HL-60 (cell line): ENCODE results near the gene DNAJC22.

Source experiments
- GABPA ChIP-seq: IDR thresholded peaks from 2 replicates; pipeline ENCODE4 v1.6.1; 2012; ENCODE audit warnings: low read depth
- POLR2AphosphoS5 ChIP-seq: IDR thresholded peaks from 2 replicates; pipeline ENCODE4 v1.6.1; 2012; ENCODE audit warnings: low read depth
- TF ChIP-seq, protein P1 (sequence below): IDR thresholded peaks from one replicate; pipeline ENCODE4 v1.5.1; 2011; ENCODE audit warnings: low read length, control low read depth, inconsistent platforms; ENCODE audit not compliant: insufficient read depth
- TF ChIP-seq, protein P2 (sequence below): IDR thresholded peaks from 2 replicates; pipeline ENCODE4 v1.6.1; 2012; ENCODE audit warnings: low read depth; ENCODE audit not compliant: insufficient replicate concordance

GRCh38 chr12:49345825-49346658 is 646 bp upstream of the DNAJC22 start:
- TF ChIP-seq, protein P1, sequence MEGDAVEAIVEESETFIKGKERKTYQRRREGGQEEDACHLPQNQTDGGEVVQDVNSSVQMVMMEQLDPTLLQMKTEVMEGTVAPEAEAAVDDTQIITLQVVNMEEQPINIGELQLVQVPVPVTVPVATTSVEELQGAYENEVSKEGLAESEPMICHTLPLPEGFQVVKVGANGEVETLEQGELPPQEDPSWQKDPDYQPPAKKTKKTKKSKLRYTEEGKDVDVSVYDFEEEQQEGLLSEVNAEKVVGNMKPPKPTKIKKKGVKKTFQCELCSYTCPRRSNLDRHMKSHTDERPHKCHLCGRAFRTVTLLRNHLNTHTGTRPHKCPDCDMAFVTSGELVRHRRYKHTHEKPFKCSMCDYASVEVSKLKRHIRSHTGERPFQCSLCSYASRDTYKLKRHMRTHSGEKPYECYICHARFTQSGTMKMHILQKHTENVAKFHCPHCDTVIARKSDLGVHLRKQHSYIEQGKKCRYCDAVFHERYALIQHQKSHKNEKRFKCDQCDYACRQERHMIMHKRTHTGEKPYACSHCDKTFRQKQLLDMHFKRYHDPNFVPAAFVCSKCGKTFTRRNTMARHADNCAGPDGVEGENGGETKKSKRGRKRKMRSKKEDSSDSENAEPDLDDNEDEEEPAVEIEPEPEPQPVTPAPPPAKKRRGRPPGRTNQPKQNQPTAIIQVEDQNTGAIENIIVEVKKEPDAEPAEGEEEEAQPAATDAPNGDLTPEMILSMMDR = no peak
- TF ChIP-seq GABPA = no peak
- TF ChIP-seq POLR2AphosphoS5 = no peak
- TF ChIP-seq, protein P2, sequence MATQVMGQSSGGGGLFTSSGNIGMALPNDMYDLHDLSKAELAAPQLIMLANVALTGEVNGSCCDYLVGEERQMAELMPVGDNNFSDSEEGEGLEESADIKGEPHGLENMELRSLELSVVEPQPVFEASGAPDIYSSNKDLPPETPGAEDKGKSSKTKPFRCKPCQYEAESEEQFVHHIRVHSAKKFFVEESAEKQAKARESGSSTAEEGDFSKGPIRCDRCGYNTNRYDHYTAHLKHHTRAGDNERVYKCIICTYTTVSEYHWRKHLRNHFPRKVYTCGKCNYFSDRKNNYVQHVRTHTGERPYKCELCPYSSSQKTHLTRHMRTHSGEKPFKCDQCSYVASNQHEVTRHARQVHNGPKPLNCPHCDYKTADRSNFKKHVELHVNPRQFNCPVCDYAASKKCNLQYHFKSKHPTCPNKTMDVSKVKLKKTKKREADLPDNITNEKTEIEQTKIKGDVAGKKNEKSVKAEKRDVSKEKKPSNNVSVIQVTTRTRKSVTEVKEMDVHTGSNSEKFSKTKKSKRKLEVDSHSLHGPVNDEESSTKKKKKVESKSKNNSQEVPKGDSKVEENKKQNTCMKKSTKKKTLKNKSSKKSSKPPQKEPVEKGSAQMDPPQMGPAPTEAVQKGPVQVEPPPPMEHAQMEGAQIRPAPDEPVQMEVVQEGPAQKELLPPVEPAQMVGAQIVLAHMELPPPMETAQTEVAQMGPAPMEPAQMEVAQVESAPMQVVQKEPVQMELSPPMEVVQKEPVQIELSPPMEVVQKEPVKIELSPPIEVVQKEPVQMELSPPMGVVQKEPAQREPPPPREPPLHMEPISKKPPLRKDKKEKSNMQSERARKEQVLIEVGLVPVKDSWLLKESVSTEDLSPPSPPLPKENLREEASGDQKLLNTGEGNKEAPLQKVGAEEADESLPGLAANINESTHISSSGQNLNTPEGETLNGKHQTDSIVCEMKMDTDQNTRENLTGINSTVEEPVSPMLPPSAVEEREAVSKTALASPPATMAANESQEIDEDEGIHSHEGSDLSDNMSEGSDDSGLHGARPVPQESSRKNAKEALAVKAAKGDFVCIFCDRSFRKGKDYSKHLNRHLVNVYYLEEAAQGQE = no peak
